ENCODE results near the gene ZMYND8. TPM values are rescaled to one million over a fixed set of nuclear protein-coding genes. Genes with fewer than 3 reads are reported as not detected.

Gene ZMYND8
- total and polyA plus RNA-seq, 2 experiments from 2014 or later: 10.2 to 12.4 TPM

GRCh38 chr20:47191956-47192355 is 164.5 kb downstream of the ZMYND8 start:
- Histone ChIP-seq H3K4me2 (ENCODE audit: unreplicated experiment) (no peak overlapping the region), H4K20me1 (ENCODE audit: insufficient read depth) (no peaks in the 10 kb centered on the region), H3K9ac (no peak overlapping the region), H3K27ac (no peak overlapping the region), H3K9me2 (ENCODE audit: insufficient read depth) (no peaks in the 10 kb centered on the region), H2AFZ (no peak overlapping the region), H3K36me3 (ENCODE audit: low read depth) (no peaks in the 10 kb centered on the region), H3F3A (ENCODE audit: insufficient read depth) (no peaks in the 10 kb centered on the region), H3K79me2 (ENCODE audit: insufficient read depth) (no peaks in the 10 kb centered on the region), H3K27me3 (replicated peaks; ENCODE audit: insufficient read depth) (no peaks in the 10 kb centered on the region), H3K9me3 (ENCODE audit: low read depth) (no peaks in the 10 kb centered on the region), H3K4me1 (ENCODE audit: insufficient read depth) (no peaks in the 10 kb centered on the region), H3K4me3 (no peak overlapping the region)
- 65 to 75% methylated on average over 3 of the region's 3 CpGs for WGBS, 2 experiments (ENCODE audit: low coverage in 1 of 2, low lambda C conversion rate in 2 of 2, missing lambda C conversion rate in 2 of 2)
- no peak for DNase-seq
- in situ Hi-C loops (cut with MboI): loop anchor here (10.0 kb wide), 1 partner anchor 443 kb away; no protein-coding TSS in a partner anchor
- TF ChIP-seq EZH2 (IDR thresholded peaks at IDR 0.05; ENCODE audit: insufficient read depth, poor library complexity, severe bottlenecking): no peak
- no peak for TF ChIP-seq EZH2phosphoT487 (IDR thresholded peaks at IDR 0.05; ENCODE audit: insufficient read depth, low read depth)

GRCh38 chr20:47191074-47191673 is 165.3 kb downstream of the ZMYND8 start:
- Histone ChIP-seq H3K79me2 (ENCODE audit: insufficient read depth) (no peaks in the 10 kb centered on the region), H3K27ac (no peak overlapping the region), H2AFZ (no peak overlapping the region), H3K36me3 (ENCODE audit: low read depth) (no peaks in the 10 kb centered on the region), H3K4me3 (no peak overlapping the region), H3K9me3 (ENCODE audit: low read depth) (no peaks in the 10 kb centered on the region), H4K20me1 (ENCODE audit: insufficient read depth) (no peaks in the 10 kb centered on the region), H3K4me2 (ENCODE audit: unreplicated experiment) (no peak overlapping the region), H3F3A (ENCODE audit: insufficient read depth) (no peaks in the 10 kb centered on the region), H3K9me2 (ENCODE audit: insufficient read depth) (no peaks in the 10 kb centered on the region), H3K4me1 (ENCODE audit: insufficient read depth) (no peaks in the 10 kb centered on the region), H3K9ac (no peak overlapping the region), H3K27me3 (replicated peaks; ENCODE audit: insufficient read depth) (no peaks in the 10 kb centered on the region)
- peak; percentile 20 for DNase-seq
- TF ChIP-seq EZH2phosphoT487 (IDR thresholded peaks at IDR 0.05; ENCODE audit: insufficient read depth, low read depth): no peak
- TF ChIP-seq EZH2 (IDR thresholded peaks at IDR 0.05; ENCODE audit: insufficient read depth, poor library complexity, severe bottlenecking): no peak
- in situ Hi-C loops (cut with MboI): loop anchor here (10.0 kb wide), 1 partner anchor 444 kb away; no protein-coding TSS in a partner anchor
- WGBS, 2 experiments (ENCODE audit: low coverage in 1 of 2, low lambda C conversion rate in 2 of 2, missing lambda C conversion rate in 2 of 2): 48 to 50% methylated on average over 1 of the region's 1 CpG

- Histone ChIP-seq H3F3A (ENCODE audit: insufficient read depth) (no peaks in the 10 kb centered on the region), H3K36me3 (ENCODE audit: low read depth) (no peaks in the 10 kb centered on the region), H3K4me3 (no peak overlapping the region), H3K9me2 (ENCODE audit: insufficient read depth) (no peaks in the 10 kb centered on the region), H3K9me3 (ENCODE audit: low read depth) (no peaks in the 10 kb centered on the region), H3K79me2 (ENCODE audit: insufficient read depth) (no peaks in the 10 kb centered on the region), H3K9ac (no peak overlapping the region), H4K20me1 (ENCODE audit: insufficient read depth) (no peaks in the 10 kb centered on the region), H2AFZ (no peak overlapping the region), H3K4me1 (ENCODE audit: insufficient read depth) (no peaks in the 10 kb centered on the region), H3K27ac (no peak overlapping the region), H3K4me2 (ENCODE audit: unreplicated experiment) (no peak overlapping the region), H3K27me3 (replicated peaks; ENCODE audit: insufficient read depth) (no peaks in the 10 kb centered on the region)
- no peak for TF ChIP-seq EZH2phosphoT487 (IDR thresholded peaks at IDR 0.05; ENCODE audit: insufficient read depth, low read depth)
- no peak for TF ChIP-seq EZH2 (IDR thresholded peaks at IDR 0.05; ENCODE audit: insufficient read depth, poor library complexity, severe bottlenecking)
- 39 to 40% methylated on average over 8 to 11 of the region's 11 CpGs for WGBS, 2 experiments (ENCODE audit: low coverage in 1 of 2, low lambda C conversion rate in 2 of 2, missing lambda C conversion rate in 2 of 2)
- no peak for DNase-seq
- in situ Hi-C loops (cut with MboI): no loop called here
Observed at GRCh38 chr20:47189060-47189459, 167.4 kb downstream of the ZMYND8 start.

GRCh38 chr20:47188540-47188939 is 168.0 kb downstream of the ZMYND8 start:
- H3K27ac ChIP-seq: no peak overlapping the region
- no peaks in the 10 kb centered on the region for H3K4me1 ChIP-seq (ENCODE audit: insufficient read depth)
- no peak overlapping the region for H2AFZ ChIP-seq
- WGBS, 2 experiments (ENCODE audit: low coverage in 1 of 2, low lambda C conversion rate in 2 of 2, missing lambda C conversion rate in 2 of 2): 67 to 71% methylated on average over 5 of the region's 5 CpGs
- H3F3A ChIP-seq (ENCODE audit: insufficient read depth): no peaks in the 10 kb centered on the region
- no peaks in the 10 kb centered on the region for H4K20me1 ChIP-seq (ENCODE audit: insufficient read depth)
- TF ChIP-seq EZH2 (IDR thresholded peaks at IDR 0.05; ENCODE audit: insufficient read depth, poor library complexity, severe bottlenecking): no peak
- TF ChIP-seq EZH2phosphoT487 (IDR thresholded peaks at IDR 0.05; ENCODE audit: insufficient read depth, low read depth): no peak
- H3K36me3 ChIP-seq (ENCODE audit: low read depth): no peaks in the 10 kb centered on the region
- H3K27me3 ChIP-seq (replicated peaks; ENCODE audit: insufficient read depth): no peaks in the 10 kb centered on the region
- H3K9me2 ChIP-seq (ENCODE audit: insufficient read depth): no peaks in the 10 kb centered on the region
- no peak overlapping the region for H3K9ac ChIP-seq
- no peak overlapping the region for H3K4me2 ChIP-seq (ENCODE audit: unreplicated experiment)
- DNase-seq: no peak
- H3K9me3 ChIP-seq (ENCODE audit: low read depth): no peaks in the 10 kb centered on the region
- H3K79me2 ChIP-seq (ENCODE audit: insufficient read depth): no peaks in the 10 kb centered on the region
- in situ Hi-C loops (cut with MboI): no loop called here
- no peak overlapping the region for H3K4me3 ChIP-seq

Data from GM23248 (cell line).